IMR-90 (cell line): ENCODE measurements around the gene FOXO6. TPM values are rescaled to one million over a fixed set of nuclear protein-coding genes. Genes with fewer than 3 reads are reported as not detected.

Source experiments
- CTCF ChIP-seq: conservative IDR thresholded peaks from 2 replicates; pipeline ENCODE4 v1.5.1; 2012; ENCODE audit warnings: mild to moderate bottlenecking, low read depth, low read length, improper control_type of control experiment
- MXI1 ChIP-seq: IDR thresholded peaks from 2 replicates; pipeline ENCODE4 v1.6.1; 2012; ENCODE audit warnings: low read depth, mild to moderate bottlenecking, low read length, moderate library complexity, borderline replicate concordance
- RCOR1 ChIP-seq: IDR thresholded peaks from 2 replicates; pipeline ENCODE4 v1.6.1; 2012; ENCODE audit warnings: mild to moderate bottlenecking, low read length, improper control_type of control experiment; ENCODE audit not compliant: insufficient replicate concordance
- polyA plus RNA-seq, 3 experiments: library from polyadenylated mRNA; depleted of rRNA; stranded (reverse); fragments of >200 nt; gene quantifications; 2 replicates each; pipeline ENCODE4 v1.2.3, GENCODE V29; 2012; ENCODE audit warnings: low replicate concordance in 1 of 3
- total RNA-seq: library from RNA; depleted of rRNA; stranded (reverse); fragments of >200 nt; gene quantifications from 2 replicates; pipeline ENCODE4 v1.2.3, GENCODE V29; 2012

FOXO6 gene
- total and polyA plus RNA-seq, 2 of the 4 experiments (the other 2 are of a cell fraction) = not detected

DNA sequence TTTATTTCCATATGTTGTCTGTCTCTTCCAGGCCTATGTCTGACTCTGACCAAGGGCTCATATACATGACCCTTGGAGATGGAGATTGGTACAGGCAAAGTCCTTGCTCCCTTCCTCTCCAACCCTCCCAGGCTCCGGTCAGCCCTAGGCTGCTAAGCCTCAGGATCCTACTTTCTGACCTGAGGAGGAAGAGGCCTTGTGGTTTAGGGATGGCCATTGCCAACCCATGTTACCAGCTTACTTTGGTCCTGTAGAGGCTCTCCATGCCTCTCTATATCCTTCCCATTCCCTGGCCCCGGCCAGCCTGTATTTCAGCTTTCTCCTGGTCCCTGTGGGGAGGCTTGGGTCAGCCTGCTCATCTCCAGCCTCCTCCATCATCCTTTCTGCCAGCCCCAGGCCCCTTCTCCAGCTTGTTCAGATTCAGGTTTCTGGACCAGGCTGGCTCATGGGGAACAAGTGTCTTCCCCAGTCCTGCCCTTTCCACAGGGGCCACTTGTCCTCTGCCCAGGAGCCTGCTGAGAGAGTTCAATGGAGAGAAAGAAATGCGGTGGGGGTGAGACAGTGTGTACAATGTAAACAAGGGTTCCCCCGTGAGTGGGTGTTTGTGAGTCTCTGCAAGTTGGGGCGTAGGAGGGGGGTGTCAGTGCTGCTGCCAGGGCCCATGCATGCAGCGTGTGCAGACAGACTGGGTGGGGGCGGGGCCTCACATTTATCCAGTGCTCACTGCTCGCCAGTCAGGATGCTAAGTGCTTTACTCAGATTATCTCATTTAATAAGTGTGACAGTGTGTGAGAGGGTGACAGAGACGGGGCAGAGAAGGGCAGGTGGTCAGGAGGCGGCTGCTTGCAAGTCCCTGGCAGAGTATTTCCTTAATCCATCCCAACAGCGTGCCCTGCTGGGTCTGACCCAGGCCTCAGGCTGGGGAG is 31.3 kb upstream of the FOXO6 start (continued):
- TF ChIP-seq MXI1 = no peak
- no peak for TF ChIP-seq CTCF
- TF ChIP-seq RCOR1 = no peak
